ENCODE data around the gene GATC.

The GATC gene

DNA sequence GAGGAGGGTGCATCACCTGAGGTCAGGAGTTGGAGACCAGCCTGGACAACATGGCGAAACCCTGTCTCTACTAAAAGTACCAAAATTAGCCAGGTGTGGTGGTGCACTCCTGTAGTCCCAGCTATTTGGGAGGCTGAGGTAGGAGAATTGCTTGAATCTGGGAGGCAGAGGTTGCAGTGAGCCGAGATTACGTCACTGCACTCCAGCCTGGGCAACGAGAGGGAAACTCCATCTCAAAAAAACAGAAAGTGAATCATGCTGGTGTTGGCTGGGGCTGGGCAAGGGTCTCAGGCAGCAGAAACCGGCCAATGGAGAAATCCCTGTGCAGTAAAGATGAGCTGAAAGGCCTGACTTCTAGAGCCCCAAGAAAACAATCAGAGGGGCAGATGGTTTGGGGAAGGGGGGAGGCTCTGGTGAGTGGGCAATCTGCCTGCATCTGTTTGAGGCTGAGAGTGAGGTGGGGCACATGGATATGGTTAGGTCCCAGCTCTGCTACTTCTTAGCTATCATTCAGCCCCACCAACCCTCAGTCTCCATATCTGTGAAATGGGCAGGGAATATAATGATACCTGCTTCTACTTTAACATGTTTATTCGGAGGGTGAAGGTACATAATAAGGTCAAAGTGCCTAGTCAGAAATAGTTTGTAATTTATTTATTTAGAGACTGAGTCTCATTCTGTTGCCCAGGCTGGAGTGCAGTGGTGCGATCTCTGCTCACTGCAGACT is 29.6 kb upstream of the GATC start:
- no peak overlapping the region for H3K4me3 ChIP-seq (ENCODE audit: low read depth in 1 of 2, low read length in 2 of 2)
- H3K36me3 ChIP-seq (ENCODE audit: insufficient read depth, low read length): no peaks in the 10 kb centered on the region
- no peak overlapping the region for H3K9ac ChIP-seq (ENCODE audit: low read length)
- no peaks in the 10 kb centered on the region for H3K9me3 ChIP-seq (ENCODE audit: low read length)
- H3K27me3 ChIP-seq (ENCODE audit: control insufficient read depth in 1 of 2, insufficient read depth in 2 of 2, low read length in 2 of 2): no peaks in the 10 kb centered on the region
- H3K27ac ChIP-seq (ENCODE audit: low read depth, low read length): no peak overlapping the region
- H3K4me1 ChIP-seq (ENCODE audit: insufficient read depth, low read length): no peaks in the 10 kb centered on the region

DNA sequence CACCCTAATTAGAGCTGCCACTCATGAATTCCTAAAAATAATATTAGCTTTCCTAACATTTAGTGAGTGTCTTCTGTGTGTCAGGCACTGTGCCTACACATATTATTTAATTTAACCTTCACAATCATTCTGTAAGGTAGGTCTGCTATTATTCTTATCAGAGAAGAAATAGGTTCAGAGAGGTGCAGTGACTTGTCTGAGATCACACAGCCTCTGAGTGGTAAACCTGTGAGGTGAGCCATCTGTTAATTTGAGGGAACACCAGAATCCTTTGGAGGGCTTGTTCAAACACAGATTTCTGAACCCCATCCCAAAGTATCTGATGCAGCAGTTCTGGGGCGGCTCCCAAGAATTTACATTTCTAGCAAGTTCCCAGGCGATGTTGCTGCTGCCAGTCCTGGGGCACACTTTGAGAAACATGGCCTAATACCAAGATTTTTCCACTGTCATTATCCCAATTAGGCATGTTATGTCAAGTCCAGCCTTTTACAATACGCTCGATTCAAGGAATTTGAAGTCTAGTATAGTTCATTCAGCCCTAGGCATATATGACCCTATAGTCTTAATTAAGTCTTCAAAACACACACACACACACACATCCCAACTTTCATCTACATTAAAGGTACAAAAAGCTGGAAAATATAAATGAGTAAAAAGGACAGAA is 28.2 kb upstream of the GATC start:
- Histone ChIP-seq H3K9me3 (ENCODE audit: low read length) (no peaks in the 10 kb centered on the region), H3K4me1 (ENCODE audit: insufficient read depth, low read length) (no peaks in the 10 kb centered on the region), H3K27ac (ENCODE audit: low read depth, low read length) (no peak overlapping the region), H3K4me3 (ENCODE audit: low read depth in 1 of 2, low read length in 2 of 2) (no peak overlapping the region), H3K36me3 (ENCODE audit: insufficient read depth, low read length) (no peaks in the 10 kb centered on the region), H3K27me3 (ENCODE audit: control insufficient read depth in 1 of 2, insufficient read depth in 2 of 2, low read length in 2 of 2) (no peaks in the 10 kb centered on the region), H3K9ac (ENCODE audit: low read length) (no peak overlapping the region)

DNA sequence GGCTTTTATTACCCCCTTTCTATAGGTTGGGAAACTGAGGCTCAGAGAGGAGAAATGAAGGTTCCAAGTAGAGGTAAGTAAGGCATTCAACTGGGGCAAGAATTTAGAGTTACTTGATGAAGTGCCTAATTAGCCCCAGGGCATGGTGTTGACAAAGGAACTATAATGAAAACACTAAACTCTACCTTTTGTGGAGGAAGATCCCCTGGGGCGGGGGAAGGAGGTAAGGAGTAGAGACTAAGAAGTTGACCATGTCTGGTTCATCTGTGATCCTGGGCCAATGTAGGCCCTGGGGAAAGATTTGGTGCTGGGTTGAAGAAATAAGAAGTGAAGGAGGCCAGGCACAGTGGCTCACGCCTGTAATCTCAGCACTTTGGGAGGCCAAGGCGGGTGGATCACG is 24.5 kb upstream of the GATC start:
- H3K4me1 ChIP-seq (ENCODE audit: insufficient read depth, low read length): no peaks in the 10 kb centered on the region
- H3K9me3 ChIP-seq (ENCODE audit: low read length): no peaks in the 10 kb centered on the region
- no peak overlapping the region for H3K9ac ChIP-seq (ENCODE audit: low read length)
- no peaks in the 10 kb centered on the region for H3K36me3 ChIP-seq (ENCODE audit: insufficient read depth, low read length)
- no peak overlapping the region for H3K4me3 ChIP-seq (ENCODE audit: low read depth in 1 of 2, low read length in 2 of 2)
- H3K27ac ChIP-seq (ENCODE audit: low read depth, low read length): no peak overlapping the region
- no peaks in the 10 kb centered on the region for H3K27me3 ChIP-seq (ENCODE audit: control insufficient read depth in 1 of 2, insufficient read depth in 2 of 2, low read length in 2 of 2)

DNA sequence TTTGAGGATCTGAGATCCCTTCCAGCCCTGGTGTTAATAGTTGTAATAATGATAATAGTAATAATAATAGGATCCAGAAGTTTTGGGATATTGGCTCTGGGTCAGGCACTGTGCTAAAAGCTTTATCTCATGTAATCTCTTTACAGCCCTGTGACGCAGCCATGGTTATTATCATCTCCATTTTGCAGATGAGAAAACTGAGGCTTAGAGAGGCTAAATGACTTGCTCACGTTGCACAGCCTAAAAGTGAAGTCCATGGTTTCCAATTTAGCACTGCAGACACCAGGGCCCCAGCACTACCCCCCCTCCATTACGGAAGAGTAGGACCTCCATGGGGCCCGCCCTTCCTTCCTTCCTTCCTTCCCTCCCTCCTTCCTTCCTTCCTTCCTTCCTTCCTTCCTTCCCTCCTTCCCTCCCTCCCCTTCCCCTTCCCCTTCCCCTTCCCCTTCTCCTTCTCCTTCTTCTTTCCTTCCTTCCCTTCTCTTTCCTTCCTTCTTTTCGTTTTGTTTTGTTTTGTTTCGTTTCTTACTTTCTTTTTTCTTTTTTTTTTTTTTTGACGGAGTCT is 23.3 kb upstream of the GATC start:
- H3K4me3 ChIP-seq (ENCODE audit: low read depth in 1 of 2, low read length in 2 of 2): no peak overlapping the region
- no peaks in the 10 kb centered on the region for H3K36me3 ChIP-seq (ENCODE audit: insufficient read depth, low read length)
- H3K4me1 ChIP-seq (ENCODE audit: insufficient read depth, low read length): no peaks in the 10 kb centered on the region
- no peak overlapping the region for H3K9ac ChIP-seq (ENCODE audit: low read length)
- no peaks in the 10 kb centered on the region for H3K27me3 ChIP-seq (ENCODE audit: control insufficient read depth in 1 of 2, insufficient read depth in 2 of 2, low read length in 2 of 2)
- no peak overlapping the region for H3K27ac ChIP-seq (ENCODE audit: low read depth, low read length)
- no peaks in the 10 kb centered on the region for H3K9me3 ChIP-seq (ENCODE audit: low read length)

DNA sequence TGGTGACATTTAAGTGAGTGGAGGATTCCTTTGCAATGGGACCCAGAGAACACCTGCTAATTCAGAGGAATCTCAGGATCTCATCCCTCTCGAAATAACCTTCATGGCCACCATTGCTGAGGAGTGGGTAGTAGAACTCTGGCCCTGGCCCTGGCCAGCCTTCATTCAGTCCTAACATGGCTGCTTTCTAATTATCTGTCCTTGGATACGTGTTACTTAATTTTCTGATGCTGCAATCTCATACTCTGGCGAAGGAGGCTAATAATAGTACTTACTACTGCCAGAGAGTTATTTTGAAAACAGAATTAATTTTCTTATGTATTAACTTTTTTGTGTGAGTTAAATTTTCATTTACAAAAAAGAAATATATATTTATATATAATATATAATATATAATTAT is 20.4 kb upstream of the GATC start:
- H3K27me3 ChIP-seq (ENCODE audit: control insufficient read depth in 1 of 2, insufficient read depth in 2 of 2, low read length in 2 of 2): no peaks in the 10 kb centered on the region
- H3K9me3 ChIP-seq (ENCODE audit: low read length): no peaks in the 10 kb centered on the region
- H3K36me3 ChIP-seq (ENCODE audit: insufficient read depth, low read length): no peaks in the 10 kb centered on the region
- no peak overlapping the region for H3K27ac ChIP-seq (ENCODE audit: low read depth, low read length)
- H3K9ac ChIP-seq (ENCODE audit: low read length): no peak overlapping the region
- H3K4me1 ChIP-seq (ENCODE audit: insufficient read depth, low read length): no peaks in the 10 kb centered on the region
- H3K4me3 ChIP-seq (ENCODE audit: low read depth in 1 of 2, low read length in 2 of 2): no peak overlapping the region

DNA sequence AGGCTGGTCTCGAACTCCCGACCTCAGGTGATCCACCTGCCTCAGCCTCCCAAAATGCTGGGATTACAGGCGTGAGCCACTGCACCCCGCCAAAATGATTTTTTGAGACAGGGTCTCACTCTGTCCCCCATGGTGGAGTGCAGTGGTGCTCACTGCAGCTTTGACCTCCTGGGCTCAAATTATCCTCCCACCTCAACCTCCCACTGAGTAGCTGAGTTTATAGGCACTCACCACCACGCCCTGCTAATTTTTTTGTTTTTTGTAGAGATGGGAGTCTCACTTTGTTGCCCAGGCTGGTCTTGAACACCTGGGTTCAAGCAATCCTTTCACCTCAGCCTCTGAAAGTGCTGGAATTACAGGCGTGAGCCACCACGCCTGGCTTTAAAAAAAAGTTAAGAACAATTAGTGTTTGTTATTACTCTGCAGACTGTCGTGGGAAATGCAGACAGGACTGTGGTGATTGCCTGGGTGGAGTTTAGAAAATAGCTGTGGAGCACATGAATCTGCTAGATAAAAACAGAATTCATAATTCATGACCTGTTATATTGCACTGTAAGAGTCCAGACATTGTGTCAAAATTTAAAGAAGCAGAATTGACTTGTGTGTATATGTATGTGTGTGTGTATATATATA is 17.5 kb upstream of the GATC start:
- H3K27me3 ChIP-seq (ENCODE audit: control insufficient read depth in 1 of 2, insufficient read depth in 2 of 2, low read length in 2 of 2): no peaks in the 10 kb centered on the region
- H3K27ac ChIP-seq (ENCODE audit: low read depth, low read length): no peak overlapping the region
- H3K9ac ChIP-seq (ENCODE audit: low read length): no peak overlapping the region
- H3K9me3 ChIP-seq (ENCODE audit: low read length): no peaks in the 10 kb centered on the region
- no peaks in the 10 kb centered on the region for H3K36me3 ChIP-seq (ENCODE audit: insufficient read depth, low read length)
- H3K4me1 ChIP-seq (ENCODE audit: insufficient read depth, low read length): no peaks in the 10 kb centered on the region
- no peak overlapping the region for H3K4me3 ChIP-seq (ENCODE audit: low read depth in 1 of 2, low read length in 2 of 2)

DNA sequence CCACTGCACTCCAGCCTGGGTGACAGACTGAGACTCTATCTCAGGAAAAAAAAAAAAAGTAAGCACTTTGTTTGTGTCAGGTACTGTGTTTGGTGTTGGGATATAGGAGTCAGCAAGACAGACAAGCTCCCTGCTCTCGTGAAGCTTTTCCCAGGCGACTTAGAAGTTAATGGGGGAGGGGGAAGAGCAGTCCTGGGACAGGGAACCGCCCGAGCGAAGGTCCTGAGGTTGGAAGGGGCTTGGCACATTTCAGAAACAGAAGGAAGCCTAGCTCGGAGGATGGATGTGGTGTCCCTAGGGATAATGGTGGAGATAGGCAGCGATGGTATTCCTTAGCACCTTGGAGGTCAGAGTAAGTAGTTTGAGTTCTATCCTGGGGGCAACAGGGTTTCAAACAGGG is 16.9 kb upstream of the GATC start:
- no peak overlapping the region for H3K9ac ChIP-seq (ENCODE audit: low read length)
- no peak overlapping the region for H3K27ac ChIP-seq (ENCODE audit: low read depth, low read length)
- no peak overlapping the region for H3K4me3 ChIP-seq (ENCODE audit: low read depth in 1 of 2, low read length in 2 of 2)
- H3K4me1 ChIP-seq (ENCODE audit: insufficient read depth, low read length): no peaks in the 10 kb centered on the region
- no peaks in the 10 kb centered on the region for H3K9me3 ChIP-seq (ENCODE audit: low read length)
- H3K36me3 ChIP-seq (ENCODE audit: insufficient read depth, low read length): no peaks in the 10 kb centered on the region
- H3K27me3 ChIP-seq (ENCODE audit: control insufficient read depth in 1 of 2, insufficient read depth in 2 of 2, low read length in 2 of 2): no peaks in the 10 kb centered on the region

DNA sequence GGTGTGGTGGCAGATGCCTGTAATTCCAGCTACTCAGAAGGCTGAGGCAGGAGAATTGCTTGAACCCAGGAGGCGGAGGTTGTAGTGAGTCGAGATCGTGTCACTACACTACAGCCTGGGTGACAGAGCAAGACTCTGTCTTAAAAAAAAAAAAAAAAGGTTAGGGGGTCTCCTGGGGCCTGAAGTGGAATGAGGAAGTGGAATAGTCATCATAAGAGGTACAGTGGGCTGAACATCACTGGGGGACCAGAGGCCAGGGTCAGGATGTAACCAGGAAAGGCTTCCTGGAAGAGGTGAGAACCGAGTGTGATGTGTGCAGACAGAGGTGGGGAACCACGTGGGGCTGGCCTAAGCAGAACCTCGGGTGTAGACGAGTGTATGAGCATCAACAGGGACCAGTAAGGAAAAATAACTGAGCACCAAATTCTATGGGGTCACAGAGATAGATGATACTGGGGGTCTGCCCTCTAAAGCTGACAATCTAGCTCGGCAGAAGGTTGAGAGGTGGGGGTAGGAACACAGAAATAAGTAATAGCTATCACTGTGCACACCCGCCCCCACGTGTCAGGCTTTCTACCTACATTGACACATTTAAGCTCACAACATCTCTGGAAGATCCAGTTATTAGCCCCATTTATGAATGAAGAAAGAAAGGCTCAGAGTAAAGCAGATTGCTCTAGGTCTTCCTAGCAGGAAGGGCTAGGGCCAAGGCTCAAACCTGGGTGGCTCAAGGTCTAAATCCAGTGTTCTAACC is 13.3 kb upstream of the GATC start:
- H3K27me3 ChIP-seq (ENCODE audit: control insufficient read depth in 1 of 2, insufficient read depth in 2 of 2, low read length in 2 of 2): no peaks in the 10 kb centered on the region
- no peaks in the 10 kb centered on the region for H3K36me3 ChIP-seq (ENCODE audit: insufficient read depth, low read length)
- no peak overlapping the region for H3K27ac ChIP-seq (ENCODE audit: low read depth, low read length)
- no peaks in the 10 kb centered on the region for H3K4me1 ChIP-seq (ENCODE audit: insufficient read depth, low read length)
- no peak overlapping the region for H3K9ac ChIP-seq (ENCODE audit: low read length)
- no peak overlapping the region for H3K4me3 ChIP-seq (ENCODE audit: low read depth in 1 of 2, low read length in 2 of 2)
- H3K9me3 ChIP-seq (ENCODE audit: low read length): no peaks in the 10 kb centered on the region

DNA sequence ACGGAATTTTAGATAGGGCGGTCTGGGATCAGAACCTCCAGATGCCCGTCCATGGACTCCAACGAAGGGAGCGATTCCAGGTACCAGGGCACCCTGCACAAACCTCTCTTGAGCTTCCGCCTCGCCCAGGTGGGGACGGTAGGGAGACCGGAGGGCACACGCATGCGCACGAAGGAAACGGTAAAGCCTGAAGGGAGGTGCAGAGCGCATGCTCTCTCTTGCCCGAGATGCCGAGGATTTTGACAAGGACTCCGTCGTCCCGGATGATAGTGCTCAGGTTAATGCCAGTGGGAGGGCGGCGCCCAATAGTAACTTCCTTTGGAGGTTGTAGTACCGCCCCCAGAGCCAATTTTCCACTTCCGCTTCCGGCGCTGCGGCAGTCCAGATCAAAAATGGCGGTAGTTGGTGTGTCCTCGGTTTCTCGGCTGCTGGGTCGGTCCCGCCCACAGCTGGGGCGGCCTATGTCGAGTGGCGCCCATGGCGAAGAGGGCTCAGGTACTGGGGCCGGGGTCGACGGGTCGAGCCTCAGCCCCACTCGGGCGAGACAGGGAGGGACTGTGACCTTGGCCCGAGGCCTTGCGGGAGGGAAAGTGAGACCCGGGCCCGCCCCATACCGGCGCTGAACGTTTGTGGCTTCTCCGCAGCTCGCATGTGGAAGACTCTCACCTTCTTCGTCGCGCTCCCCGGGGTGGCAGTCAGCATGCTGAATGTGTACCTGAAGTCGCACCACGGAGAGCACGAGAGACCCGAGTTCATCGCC is 8.3 kb upstream of the GATC start, which contains the start of gene COX6A1:
COX6A1 (plus strand) TSS at position 379 of the 760 bp plus-strand sequence; CDS start at position 393, 14 bp downstream.
- H3K4me1 ChIP-seq (ENCODE audit: insufficient read depth, low read length): peaks cover 18% of the 10 kb centered on the region
- no peaks in the 10 kb centered on the region for H3K9me3 ChIP-seq (ENCODE audit: low read length)
- H3K27me3 ChIP-seq (ENCODE audit: control insufficient read depth in 1 of 2, insufficient read depth in 2 of 2, low read length in 2 of 2): no peaks in the 10 kb centered on the region
- peak within 1 kb of the TSS; percentile 79 for H3K27ac ChIP-seq (ENCODE audit: low read depth, low read length)
- peak within 1 kb of the TSS; percentile 64 to 68 for H3K4me3 ChIP-seq (ENCODE audit: low read depth in 1 of 2, low read length in 2 of 2)
- H3K9ac ChIP-seq (ENCODE audit: low read length): peak within 1 kb of the TSS; percentile 41
- peaks cover 24% of the 10 kb centered on the region for H3K36me3 ChIP-seq (ENCODE audit: insufficient read depth, low read length)

DNA sequence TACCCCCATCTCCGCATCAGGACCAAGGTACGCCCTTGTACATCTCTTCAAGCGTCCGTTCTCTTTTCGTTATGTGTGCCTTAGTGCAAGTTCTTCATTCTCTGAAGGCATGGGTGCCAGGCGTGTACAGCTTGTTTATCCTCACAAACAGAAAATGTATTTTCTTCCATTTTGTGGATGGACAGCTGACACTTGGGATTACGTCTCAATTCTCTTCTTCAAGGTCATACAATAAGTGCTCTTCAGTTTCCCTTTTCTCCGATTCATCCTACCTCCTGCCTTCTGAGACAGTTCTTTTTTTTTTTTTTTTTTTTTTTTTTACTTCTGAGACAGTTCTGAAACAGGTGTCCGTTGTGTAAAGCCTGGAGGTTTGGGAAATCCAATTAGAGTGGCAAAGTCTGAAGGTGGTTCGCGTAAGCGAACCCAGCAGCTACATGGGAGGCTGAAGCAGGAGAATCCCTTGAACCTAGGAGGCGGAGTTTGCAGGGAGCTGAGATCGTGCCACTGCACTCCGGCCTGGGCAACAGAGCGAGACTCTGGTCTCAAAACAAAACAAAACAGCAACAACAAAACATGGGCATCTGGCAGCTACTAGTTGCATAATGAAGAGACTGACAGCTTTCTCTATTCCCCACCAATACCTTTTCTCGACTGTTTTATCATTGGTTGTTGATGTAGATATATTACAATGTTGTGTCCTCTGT is 7.6 kb upstream of the GATC start:
- H3K27me3 ChIP-seq (ENCODE audit: control insufficient read depth in 1 of 2, insufficient read depth in 2 of 2, low read length in 2 of 2): no peaks in the 10 kb centered on the region
- H3K4me1 ChIP-seq (ENCODE audit: insufficient read depth, low read length): peaks cover 18% of the 10 kb centered on the region
- H3K36me3 ChIP-seq (ENCODE audit: insufficient read depth, low read length): peaks cover 29% of the 10 kb centered on the region
- peak overlapping the region; percentile 64 to 68 for H3K4me3 ChIP-seq (ENCODE audit: low read depth in 1 of 2, low read length in 2 of 2)
- H3K27ac ChIP-seq (ENCODE audit: low read depth, low read length): peak overlapping the region; percentile 73
- no peaks in the 10 kb centered on the region for H3K9me3 ChIP-seq (ENCODE audit: low read length)
- peak overlapping the region; percentile 41 for H3K9ac ChIP-seq (ENCODE audit: low read length)
